ENCODE results near the gene LPCAT3.

Gene LPCAT3

DNA sequence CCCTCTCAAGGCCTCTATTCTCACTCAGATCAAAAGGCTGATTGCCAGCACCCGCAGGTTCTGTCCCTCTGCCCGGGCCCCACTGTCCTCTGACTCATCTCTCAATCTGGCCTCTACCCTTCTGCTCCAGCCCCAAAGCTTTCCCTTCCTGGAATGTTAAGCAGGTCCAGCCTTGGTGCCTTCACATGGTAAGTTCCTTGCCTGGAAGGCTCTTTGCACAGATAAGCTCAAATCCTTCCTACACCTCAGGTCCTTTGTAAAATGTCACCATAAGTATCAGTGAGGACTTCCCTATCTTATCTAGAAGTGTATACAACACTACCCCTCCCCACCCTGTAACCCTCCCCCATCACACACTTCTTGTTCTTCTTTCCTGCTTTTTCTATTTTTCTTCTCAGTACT is 22.2 kb downstream of the LPCAT3 start:
- DNase-seq: no peak

DNA sequence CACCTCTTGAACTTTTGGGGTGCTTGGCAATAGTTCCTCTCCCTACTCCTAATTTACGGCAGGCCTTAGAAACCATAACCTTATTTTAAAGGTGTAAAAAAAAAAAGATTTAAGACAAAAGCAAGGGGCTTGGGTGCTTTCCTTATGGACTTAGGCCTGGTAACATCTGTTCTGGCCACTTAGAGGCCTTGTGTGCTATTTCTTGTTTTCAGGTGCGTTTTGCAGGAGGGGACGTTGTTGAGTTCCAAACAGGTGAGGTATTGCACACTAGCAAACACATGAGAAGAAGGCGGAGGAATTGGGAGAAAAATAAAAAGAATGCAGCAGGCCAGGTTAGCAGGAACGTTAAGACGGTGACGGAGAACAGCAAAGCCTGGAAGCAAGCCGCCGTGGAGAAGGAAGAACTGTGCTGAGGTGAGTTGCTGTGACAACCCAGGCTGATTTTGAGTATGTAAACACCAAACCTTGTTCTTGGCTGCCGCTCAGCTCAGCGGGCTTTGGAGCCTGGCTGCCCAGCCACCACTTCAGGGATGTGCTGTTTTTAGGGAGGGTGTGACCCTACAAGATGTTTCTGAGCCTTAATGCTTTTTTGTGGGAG is 30.2 kb downstream of the LPCAT3 start:
- DNase-seq: no peak

DNA sequence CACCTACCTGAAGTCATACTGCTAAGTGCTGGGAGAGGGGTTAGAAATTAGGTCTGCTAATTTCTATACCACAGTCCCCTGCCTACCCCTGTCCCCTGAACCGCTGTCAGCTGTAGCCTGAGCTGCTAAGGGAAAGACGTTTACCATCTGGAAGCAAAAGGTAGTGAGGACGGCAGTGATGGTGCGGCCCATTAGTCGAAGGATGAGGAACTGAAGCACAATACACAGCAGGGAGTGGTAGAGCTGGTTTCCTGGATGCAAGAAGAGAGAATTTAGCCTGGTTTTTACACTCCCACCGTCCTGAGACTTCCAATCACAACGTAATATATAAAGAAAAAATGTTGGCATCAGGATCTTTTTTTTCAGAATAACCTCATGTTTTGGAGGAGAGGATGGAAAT is 35.7 kb downstream of the LPCAT3 start:
- no peak for DNase-seq

DNA sequence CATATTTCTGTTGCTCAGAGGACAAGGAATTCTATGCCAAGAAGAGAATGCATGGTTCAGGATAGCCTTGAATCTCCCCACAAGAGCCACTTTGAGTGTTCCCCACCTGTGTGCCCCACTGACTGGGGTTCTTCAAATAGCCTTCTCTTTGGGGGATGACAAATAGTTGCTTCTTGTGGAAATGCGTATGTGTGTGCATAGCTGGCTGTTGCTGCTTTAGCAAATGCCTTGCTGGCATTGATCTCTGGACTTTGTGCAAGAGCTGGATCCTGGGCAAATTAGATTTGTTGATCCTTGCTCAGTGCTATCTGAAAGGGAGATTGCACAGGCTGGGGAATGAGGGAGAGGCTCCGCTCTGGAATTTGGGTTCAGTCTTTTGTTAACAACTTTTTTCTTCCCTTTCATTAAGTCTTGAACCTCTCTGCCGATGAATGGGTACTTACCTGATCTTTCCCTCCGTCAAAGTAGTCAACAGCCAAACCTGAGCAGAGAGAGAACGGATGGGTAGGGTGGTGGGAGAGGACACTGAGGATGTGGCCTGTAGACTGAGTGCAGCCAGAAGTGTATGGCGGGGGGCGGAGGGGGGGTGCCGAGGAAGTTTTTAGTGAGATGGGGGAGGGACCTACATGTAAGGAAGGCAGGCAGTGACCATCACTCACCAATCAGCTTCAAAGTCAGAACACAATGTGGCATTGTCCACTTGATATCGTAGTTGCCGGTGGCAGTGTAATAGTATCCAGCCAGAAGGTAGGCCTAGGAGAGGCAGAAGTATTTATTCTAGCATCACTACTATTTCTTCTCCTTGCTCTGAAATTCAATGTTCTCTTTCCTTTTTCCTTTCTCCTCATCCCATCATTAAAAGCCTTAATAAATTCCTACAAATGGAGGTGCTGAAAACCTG is 36.9 kb downstream of the LPCAT3 start:
- no peak for DNase-seq

DNA sequence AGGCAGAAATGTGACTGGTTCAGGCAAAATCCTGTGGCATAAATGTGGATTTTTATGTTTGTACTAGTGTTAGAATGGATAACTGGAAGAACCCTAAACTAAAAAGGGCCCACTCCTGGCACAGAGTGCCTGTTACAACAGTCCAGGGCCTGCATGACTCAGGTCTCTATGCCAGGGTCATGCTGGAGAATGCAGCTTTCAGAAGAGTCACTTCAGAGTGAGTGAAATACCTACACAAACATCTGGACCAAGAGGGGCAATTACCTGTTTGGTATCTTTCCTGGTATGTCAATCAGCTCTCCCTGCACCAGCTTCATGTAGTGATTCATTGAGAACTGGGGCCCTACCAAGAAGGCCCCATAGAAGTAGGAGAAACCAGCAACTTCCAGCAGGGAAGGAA is 37.5 kb downstream of the LPCAT3 start:
- no peak for DNase-seq

DNA sequence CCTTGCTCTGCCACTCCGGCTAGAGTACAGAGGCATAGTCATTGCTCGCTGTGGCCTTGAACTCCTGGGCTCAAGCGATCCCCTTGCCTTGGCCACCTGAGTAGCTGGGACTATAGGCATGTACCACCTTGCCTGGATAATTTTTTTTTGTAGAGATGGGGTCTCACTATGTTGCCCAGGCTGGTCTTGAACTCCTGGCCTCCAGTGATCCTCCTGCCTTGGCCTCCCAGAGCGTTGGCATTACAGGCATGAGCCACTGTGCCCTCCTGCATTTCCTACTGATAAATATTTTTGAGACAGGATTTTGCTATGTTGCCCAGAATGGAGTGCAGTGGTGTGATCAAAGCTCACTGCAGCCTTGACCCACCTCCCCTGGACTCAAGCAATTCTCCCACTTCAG is 38.2 kb downstream of the LPCAT3 start:
- DNase-seq: no peak

DNA sequence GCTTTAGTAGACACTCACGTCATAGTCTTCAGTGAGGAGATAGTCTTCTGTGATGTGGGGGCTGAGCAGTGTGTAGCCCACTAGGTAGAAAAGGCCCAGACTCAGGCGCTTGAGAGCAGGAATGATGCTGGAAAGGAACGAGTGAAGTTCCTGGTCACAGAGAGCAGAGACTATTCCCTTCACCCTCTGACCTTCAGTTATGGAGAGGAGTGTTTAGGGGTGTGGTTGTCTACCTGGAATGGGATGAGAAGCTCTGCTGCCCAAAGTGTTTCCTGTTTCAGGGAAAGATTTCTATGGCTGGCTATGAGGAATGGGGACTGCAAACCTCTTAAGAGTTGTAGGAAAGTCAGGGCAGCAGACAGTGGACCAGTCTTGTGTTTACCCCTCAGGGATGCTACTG is 38.8 kb downstream of the LPCAT3 start:
- DNase-seq: no peak

DNA sequence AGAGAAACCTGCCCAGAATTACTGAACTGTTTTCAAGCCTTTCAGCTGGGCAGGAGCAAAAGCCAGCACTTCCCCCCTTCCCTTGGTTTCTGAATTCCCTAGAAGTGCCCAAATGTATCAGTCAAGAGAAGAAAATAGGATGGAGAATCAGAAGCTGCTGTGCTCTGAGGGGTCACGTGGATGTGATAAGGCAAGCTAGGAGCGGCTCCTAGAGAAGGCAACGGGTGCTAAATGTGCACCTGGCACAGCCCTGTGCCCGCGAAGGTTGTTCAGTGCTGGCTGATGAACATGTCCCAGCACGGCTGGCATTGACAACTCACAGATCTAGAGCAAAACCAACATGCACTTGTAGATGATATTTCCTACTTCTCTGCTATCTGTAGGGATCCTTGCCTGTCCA is 39.3 kb downstream of the LPCAT3 start:
- no peak for DNase-seq

DNA sequence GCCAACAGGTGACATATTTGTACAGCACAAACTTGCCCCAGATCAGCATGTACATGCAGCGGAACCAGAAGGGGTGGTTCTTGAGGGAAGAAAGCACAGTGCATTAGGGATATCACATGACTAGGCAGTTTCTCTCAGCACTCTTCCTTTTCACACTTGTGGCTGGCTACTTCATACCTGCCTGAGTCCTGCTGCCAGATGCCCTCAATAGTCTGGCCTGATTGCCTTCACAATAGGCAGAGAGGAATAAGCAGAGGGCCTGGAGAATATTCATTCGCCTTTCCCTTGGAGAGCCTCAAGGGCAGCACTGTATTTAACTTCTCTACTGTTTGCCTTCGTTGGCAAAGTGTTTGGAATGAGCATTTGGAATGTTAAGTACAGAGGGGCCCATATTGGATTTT is 39.7 kb downstream of the LPCAT3 start:
- DNase-seq: no peak

DNA sequence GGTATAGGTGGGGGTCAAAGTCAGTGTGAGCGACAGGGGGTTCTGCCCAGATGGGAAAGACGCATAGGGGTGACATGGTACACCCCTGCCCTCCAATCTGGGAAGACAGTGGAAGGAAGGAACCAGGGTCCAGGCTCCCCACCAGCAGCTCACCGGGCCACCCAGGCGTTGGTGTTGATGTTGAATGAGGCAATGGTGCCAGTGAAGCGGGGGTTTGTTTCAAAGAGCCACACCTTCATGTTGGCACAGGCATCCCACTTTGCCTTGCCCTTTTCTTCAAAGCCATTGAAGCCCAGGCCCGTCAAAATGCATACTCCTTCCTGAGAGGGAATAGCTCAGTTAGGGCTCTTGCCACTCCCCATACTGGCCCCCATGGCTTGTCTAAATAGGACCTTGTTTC is 40.1 kb downstream of the LPCAT3 start:
- no peak for DNase-seq

DNA sequence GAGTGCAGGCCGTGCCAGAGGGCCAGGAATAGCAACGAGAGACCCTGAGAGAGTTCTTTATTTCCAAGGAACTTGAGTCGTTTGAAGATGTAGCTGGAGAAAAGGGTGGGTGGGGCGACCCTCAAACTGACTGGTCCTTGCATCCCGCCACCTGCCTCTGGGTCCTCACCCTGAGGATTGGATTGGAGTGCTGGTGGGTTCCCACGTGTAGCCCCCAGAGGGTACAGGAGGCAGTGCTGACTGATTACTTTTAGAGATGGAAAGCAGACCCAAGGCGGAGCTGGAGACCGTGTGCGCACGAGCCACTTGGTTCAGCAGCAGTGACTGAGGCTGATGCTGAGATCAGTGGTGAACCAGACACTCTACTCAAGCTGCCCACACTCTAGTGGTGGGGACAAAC is 40.6 kb downstream of the LPCAT3 start:
- DNase-seq: no peak

DNA sequence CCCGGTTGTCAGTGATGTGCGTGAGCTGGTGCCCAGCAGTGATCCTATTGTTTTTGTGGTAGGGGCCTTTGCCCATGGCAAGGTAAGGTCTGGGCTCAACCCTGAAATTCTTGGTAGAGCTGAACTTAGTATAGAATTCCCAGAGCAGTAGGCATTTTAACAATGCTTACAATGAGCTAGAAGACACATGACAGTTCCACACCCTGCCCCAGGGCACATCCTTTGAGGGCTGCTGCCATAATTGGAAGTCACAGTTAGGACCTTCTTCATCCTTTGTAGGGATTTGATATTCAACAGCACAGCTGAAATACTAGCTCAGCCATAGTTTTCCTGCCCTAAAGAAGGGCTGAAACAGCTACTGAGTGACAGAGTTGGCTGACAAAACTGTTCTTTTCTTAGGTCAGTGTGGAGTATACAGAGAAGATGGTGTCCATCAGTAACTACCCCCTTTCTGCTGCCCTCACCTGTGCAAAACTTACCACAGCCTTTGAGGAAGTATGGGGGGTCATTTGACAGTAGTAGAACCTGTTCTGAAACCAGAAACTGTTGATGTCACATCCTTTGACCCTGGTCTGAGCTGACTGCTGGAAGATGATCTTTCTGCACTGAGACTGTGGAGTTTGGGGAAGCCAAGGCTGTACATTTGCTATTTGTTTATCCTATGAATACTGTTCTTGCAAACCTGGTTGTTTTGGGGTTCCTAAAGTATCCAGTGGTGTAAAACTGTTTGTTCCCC is 42.8 kb downstream of the LPCAT3 start:
- no peak for DNase-seq

DNA sequence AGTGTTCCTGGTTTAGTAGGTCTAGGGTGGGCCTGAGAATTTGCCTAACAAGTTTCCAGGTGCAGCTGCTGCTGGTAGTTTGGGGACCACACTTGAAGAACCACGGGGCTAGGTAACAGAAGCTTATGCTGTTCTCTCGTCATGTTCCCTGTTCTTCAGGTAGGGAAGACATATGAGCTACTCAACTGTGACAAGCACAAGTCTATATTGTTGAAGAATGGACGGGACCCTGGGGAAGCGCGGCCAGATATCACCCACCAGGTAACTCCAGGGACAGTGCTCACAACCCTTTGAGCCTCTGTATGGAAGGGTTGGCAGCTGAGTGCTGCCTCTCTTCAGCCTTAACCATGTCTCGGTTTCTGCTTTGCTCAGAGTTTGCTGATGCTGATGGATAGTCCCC is 44.1 kb downstream of the LPCAT3 start:
- DNase-seq: no peak

DNA sequence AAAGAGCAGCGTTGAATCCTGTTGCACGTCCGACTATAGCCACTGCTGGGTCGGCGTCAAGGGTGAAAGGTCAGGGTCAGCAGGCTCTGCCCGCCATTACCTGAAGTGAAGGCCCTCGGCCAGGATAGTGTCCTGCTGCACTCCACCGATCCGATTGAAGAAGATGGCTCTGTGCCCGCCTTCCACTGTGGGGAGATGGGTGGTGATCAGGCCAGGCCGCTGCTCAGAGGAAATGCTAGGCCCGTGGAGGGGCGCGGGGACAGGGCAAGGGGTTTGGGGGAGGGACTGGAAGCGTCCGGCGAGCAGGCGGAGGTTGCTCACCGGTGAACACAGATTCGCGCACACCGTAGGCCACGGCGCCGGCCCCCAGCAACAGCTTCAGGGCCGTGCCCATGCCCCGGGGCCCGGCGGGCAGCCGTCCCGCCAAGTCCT is 48.2 kb downstream of the LPCAT3 start:
- DNase-seq: no peak

DNA sequence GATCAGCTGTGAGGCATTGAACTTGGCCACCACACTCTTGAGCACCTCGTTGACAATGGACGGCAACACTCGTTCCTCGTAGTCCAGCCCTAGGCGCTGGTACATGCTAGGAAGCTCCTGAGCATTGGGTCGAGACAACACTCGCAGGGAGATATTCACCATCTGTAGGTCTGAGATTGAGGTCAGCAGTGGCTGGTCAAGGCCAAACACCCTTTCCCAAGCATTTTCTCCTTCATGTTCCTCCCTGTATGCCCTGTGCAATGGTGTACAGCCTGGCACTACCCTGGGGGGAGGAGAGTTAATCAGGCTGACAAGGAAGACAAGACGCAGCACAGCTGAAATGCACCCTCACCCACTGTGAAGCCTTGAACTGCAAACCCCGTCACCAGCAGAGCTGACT is 49.9 kb downstream of the LPCAT3 start:
- no peak for DNase-seq

DNA sequence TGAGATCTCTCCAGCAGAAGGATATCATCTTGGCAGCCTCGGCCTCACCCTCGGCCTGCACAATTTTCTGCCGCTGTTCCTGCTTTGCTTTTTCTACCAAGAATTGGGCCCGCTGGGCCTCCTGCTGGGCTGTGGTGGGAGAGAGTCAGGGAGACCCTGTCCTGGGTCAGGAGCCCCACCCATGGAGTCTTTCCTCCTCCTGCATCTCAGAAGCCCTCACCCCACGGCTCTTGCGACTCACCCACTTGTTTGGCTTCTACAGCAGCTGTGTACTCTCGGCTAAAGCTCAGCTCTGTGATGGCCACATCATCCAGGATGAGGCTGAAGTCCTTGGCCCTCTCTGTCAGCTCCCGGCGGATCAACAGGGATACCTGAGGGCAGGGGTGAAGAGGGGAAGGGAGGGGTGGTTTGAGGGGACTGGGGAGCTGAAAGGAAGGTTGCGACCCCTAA is 50.6 kb downstream of the LPCAT3 start:
- DNase-seq: no peak

DNA sequence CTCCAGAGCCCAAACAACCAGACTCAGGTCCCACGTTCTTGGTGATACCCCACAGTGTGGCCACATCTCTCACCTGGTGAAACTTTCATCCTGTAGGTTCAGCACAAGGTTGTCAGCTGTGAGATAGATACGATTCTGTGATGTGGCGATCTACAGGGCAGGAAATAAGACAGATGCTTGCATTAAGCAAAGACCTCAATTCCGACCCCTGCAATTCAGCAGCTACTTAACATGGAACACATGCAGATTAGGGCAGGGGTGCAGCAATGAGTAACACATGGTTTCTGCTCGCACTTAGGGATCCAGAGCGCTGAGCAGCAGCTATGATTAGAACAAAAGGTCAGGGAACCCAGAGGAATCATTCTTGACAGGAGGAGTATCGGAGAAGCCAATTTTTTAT is 51.9 kb downstream of the LPCAT3 start:
- DNase-seq: no peak

DNA sequence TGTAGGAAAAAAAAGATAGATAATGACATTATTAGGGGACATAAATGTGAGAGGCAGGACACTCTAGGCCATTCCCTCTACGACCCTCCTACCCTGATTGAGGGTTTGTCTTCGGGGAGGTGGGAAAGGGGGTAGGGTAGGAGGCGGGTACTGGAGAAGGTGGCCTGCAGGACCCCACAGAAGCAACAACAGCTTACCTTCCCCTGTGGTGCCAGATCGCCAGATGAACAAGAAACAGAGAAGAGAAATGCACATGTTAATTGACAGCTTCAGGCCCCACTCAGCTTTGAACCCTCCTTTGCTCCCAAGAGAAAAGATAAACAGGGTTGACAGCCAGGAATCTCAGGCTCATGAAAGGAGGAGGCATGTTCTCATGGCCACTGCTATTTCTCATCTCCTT is 52.6 kb downstream of the LPCAT3 start:
- no peak for DNase-seq

DNA sequence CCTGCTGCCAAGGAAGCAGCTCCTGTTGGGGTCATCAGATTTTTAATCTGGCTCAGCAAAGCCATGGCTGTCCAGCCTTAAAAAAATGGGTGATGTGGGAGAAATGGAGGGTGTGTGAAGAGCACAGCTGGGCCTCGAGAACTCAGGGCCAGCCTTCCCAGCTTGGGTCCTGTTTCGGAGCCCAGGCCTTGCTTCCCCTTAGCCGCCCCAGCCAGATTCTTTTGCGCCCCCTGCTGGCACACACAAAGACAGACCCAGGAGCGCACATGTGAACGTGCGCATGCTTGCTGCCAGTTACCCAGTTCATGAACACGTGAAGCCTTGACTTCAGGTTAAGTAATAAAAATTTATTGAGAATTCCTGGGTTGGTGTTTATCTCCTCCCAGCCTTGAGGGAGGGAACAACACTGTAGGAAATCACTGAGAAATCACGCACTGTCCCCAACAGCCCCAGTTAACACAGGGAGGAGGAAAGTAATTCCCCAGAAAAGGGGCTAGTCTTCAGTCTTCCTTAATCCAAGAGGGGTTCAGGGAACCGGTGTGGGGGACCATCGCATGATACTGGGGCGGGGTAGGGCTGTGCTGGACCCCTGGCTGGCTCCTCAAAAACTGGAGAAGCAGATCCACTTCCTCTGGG is 53.1 kb downstream of the LPCAT3 start:
- DNase-seq: peak; percentile 91

DNA sequence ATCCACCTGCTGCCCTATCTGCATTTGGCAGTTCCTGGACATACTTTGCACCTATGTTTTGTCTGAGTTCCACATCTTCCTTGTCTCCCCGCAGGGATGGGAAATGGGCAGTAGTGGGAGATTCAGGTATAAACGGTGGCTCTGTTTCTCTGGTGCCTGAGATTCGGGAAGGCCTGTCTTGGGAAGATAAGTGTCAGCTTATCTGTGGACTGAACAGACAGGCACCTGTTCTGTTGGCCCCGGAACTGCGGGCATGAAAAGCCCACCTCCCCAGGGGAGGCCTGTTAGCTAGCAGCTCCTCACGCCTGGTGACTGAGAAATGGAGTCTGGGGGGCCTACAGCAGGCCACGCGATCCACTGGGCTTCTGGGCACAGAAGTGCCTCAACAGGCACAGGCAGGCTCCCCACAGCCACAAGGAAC is 53.7 kb downstream of the LPCAT3 start:
- DNase-seq: no peak

DNA sequence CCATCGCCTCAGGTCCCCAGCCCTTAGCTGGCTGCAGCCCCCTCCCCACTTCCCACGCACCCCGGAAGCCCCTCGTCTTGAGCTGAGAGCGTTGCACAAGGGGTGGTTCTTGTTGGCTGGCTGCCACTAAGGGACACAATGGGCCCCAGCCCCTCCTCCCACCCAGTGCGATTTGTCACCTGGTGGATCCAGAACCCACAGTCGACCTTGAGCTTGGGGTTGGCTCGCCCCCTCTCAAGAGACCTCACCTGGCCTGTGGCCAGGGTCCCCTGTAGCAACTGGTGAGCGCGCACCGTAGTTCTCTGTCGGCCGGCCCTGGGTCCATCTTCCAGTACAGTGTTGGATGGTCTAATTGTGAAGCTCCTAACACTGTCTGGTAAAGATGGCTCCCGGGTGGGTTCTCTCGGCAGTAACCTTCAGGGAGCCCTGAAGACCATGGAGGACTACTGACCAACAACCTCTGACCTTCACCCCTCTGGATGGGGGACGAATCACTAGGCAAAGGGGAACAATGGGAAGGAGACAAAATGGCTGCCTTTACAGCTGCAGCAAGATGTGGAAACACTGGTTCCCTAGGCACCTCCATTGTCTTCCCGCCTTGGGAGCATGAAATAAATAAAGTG is 54.4 kb downstream of the LPCAT3 start:
- DNase-seq: no peak

DNA sequence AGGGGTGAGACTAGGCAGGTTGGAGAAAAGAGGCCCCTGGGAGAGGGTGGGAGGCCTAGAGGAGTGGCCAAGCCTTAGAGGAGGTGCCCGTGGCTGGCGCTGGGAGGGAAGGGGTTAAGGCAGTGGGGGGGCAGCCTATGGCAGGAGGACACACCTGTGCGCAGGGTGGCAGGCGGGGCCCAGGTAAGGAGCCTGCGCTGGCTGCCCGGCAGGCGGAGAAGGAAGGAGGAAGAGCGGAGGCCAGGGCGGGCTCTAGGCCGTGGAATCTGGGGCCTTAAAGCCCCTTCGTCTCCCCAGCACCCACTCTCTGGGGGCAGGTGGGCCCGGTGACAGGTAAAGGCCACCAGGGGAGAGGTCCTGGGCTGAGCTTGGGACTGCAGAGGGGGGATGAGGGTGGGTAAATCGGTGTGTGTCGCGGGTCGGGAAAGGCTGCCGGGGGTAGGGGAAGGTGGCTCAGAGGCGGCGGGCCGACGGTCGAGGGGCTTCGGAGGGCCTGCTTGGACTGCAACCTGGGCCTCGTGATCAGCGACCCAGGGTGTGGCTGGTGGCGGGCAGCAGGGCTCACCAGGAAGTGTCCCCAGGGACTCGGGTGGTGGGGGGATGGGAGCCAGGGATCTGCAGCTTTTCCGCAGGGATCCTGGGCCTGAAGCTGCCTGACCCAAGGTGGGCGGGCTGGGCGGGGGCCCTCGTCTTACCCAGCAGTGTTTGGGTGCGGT is 55.1 kb downstream of the LPCAT3 start:
- no peak for DNase-seq
